Right lung (tissue), 5 donors: ENCODE measurements around the gene NUDT21. TPM values are rescaled to one million over a fixed set of nuclear protein-coding genes. Genes with fewer than 3 reads are reported as not detected.
"Not testable (repeated sequence)": the region's sequence is repeated elsewhere in the genome, so short reads cannot be mapped to it uniquely, and the experiment has no call there.

Experiments used
- DNase-seq, 2 donors: peaks; one replicate each; pipeline ENCODE4 v3.0.0-alpha.2; 2013
- polyA plus RNA-seq, 5 donors: library from polyadenylated mRNA; unstranded; fragments of 120-200 nt; gene quantifications; one replicate each; pipeline versions ENCODE4 v1.2.1 to v1.2.3, GENCODE V29; 2013; ENCODE audit warnings: inconsistent platforms in 1 of 5, low replicate concordance in 1 of 5; ENCODE audit not compliant: insufficient read length in 5 of 5, insufficient read depth in 1 of 5

Gene NUDT21
- polyA plus RNA-seq, 5 donors, result 88.5 to 151 (median 131) TPM

- DNase-seq, result no peak
Measured at GRCh38 chr16:56420613-56421012, 30.5 kb downstream of the NUDT21 start.

GRCh38 chr16:56419740-56420548, 31.2 kb downstream of the NUDT21 start:
- no peak for DNase-seq

- no peak for DNase-seq
Measured at GRCh38 chr16:56417138-56417537, 34.0 kb downstream of the NUDT21 start.

GRCh38 chr16:56415875-56416274, 35.3 kb downstream of the NUDT21 start:
- DNase-seq, result no peak

- no peak for DNase-seq
Measured at GRCh38 chr16:56414366-56414765, 36.8 kb downstream of the NUDT21 start.

GRCh38 chr16:56413381-56413780, 37.8 kb downstream of the NUDT21 start:
- no peak for DNase-seq

GRCh38 chr16:56411624-56412023, 39.5 kb downstream of the NUDT21 start:
- DNase-seq, result no peak

- no peak for DNase-seq
Measured at GRCh38 chr16:56411123-56411522, 40.0 kb downstream of the NUDT21 start.

- no peak for DNase-seq
Measured at GRCh38 chr16:56409195-56409594, 41.9 kb downstream of the NUDT21 start.

GRCh38 chr16:56408379-56409098, 42.6 kb downstream of the NUDT21 start:
- no peak for DNase-seq

- DNase-seq, result no peak
Measured at GRCh38 chr16:56405977-56406672, 45.0 kb downstream of the NUDT21 start.

GRCh38 chr16:56401482-56401881, 49.6 kb downstream of the NUDT21 start:
- DNase-seq, result no peak

GRCh38 chr16:56400458-56400857, 50.7 kb downstream of the NUDT21 start:
- DNase-seq, result peak; percentile 22 to 33

GRCh38 chr16:56399486-56399885, 51.6 kb downstream of the NUDT21 start:
- DNase-seq, result no peak

- DNase-seq, result no peak
Measured at GRCh38 chr16:56399047-56399446, 52.1 kb downstream of the NUDT21 start.

GRCh38 chr16:56396724-56397123, 54.4 kb downstream of the NUDT21 start:
- not testable (repeated sequence) for DNase-seq

GRCh38 chr16:56389554-56389953, 61.6 kb downstream of the NUDT21 start:
- no peak for DNase-seq

- no peak for DNase-seq
Measured at GRCh38 chr16:56388209-56388608, 62.9 kb downstream of the NUDT21 start.

GRCh38 chr16:56387396-56387795, 63.7 kb downstream of the NUDT21 start:
- no peak for DNase-seq

GRCh38 chr16:56384074-56384721, 66.9 kb downstream of the NUDT21 start:
- DNase-seq, result no peak

- no peak for DNase-seq
Measured at GRCh38 chr16:56382901-56383355, 68.2 kb downstream of the NUDT21 start.

- no peak for DNase-seq
Measured at GRCh38 chr16:56382459-56382858, 68.7 kb downstream of the NUDT21 start.
